GM19025 (cell line): ENCODE measurements around the gene ZNF319.
A peak's percentile ranks its signal among the peaks of the same experiment; 100 is the strongest.
"Not testable (repeated sequence)": the region's sequence is repeated elsewhere in the genome, so short reads cannot be mapped to it uniquely, and the experiment has no call there.

Experiments used
- ATAC-seq: cut with Tn5 transposase; IDR thresholded peaks from one replicate; pipeline ENCODE4 v1.9.1; 2021; ENCODE audit warnings: mild to moderate bottlenecking, low read depth, moderate library complexity; ENCODE audit not compliant: unreplicated experiment

The ZNF319 gene

DNA sequence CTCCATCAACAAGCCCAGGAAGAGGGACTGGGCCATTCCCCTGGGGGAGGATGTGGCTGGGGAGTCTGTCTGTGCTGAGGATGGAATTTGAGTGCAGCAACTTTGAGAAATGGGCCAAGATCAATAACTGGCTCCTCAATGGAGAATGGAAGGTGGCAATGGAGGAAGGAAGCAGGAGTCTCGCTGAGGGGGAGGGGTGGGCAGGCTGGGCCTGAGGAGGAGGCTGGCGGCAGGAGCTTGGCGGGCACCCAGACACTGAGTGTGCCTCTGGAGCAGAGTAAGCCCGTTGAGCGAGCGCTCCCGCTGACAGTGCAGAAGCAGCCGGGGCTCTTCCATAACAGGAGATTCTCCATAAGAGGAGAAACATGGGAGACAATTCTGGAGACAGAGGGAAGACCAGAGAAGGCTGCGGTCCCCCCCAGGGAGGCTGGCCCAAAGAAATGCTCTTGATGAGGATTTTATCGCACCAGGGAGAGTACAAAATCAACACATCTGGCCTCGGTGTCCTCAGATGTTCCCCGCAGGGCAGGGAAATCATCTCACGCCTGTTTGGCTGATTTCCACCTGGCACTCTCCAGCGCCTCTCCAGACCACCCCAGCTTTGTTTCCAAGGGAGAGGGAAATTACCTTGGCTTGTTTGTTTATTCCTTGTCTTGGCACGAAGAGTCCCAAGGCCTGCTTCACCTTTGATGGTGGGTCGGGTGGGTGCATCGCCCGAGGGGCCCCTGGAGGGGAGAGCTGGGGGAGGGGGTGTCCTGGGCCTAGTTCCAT, 22.3 kb upstream of the ZNF319 start:
- ATAC-seq = no peak

DNA sequence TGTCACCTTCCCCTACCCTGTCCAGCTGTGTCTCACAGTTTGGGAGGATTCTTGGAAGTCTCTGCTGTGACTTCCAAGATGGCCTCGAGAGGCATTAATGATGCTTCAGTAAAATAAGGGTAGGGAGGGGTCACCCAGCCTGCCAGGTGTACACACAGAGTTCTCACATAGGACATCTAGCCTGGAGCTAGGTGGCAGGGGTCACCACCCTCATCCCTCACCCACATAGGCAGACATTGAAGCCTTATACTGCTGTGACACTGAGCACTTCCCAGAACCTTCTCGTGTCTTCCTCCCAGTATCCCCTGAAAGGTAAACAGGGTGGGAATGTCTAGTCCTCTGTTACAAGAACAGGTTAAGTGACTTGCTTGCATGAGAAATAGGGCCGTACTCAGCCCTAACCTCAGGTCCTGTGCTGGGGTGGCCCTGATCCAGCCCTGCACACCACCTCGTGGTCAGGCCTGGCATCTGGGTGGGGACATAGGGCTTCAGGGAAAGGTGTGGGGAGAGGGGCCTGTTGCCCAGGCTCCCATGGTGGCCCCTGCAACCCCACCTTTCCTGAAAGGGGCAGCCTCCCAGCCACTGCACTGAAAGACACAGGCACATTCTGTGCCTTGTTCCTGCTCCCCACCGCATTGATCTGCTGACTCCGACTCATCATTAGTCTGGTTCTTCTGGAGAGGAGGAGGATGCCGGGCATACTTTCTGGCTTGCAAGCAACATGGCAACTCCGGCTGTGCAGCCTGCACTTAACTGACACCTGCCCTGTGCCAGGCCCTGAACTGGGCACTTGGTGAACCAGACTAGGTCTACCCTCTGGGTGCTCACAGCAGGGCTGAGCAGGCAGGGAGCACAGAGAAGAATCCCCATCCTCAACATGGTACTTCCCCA, 21.4 kb upstream of the ZNF319 start:
- ATAC-seq = no peak

DNA sequence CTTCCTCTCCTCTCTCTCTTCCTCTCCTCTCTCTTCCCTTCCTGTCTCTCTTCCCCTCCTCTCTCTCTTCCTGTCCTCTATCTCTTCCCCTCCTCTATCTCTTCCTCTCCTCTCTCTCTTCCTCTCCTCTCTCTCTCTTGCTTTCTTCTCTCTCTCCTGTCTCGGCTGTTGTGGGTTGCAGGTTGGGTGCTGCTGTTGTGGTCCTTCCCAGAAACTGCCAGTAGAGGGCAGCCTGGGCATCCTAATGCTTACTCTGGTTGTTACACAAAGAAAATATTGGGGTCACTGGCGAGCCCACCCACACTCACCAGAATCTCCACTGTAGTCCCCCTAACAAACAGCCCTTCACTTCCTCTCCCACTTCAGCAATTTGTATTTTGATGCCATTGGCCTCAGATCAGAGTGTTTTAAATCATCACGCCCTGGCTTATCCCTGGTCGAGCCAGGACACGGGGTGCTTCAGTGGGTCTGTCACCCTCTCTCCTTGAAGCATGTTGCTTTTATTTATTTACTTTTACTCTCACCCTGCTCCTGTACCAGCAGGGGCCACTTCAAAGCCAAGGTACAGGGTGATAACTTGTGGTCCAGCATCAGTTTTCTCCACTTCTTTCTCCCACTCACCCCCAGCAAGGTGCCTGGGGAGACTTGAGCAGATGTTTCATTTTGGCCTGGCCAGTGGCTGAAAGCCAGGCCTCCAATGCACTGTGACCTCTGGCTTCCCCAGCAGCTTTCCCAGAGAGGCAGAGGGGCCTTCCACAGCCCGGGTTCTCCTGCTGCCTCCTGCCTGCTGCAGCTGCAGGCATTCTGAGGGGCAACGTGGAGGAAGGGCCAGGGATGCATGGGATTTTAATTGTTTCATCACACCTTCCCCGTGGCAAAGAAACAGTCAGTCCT, 20.4 kb upstream of the ZNF319 start:
- ATAC-seq = no peak

DNA sequence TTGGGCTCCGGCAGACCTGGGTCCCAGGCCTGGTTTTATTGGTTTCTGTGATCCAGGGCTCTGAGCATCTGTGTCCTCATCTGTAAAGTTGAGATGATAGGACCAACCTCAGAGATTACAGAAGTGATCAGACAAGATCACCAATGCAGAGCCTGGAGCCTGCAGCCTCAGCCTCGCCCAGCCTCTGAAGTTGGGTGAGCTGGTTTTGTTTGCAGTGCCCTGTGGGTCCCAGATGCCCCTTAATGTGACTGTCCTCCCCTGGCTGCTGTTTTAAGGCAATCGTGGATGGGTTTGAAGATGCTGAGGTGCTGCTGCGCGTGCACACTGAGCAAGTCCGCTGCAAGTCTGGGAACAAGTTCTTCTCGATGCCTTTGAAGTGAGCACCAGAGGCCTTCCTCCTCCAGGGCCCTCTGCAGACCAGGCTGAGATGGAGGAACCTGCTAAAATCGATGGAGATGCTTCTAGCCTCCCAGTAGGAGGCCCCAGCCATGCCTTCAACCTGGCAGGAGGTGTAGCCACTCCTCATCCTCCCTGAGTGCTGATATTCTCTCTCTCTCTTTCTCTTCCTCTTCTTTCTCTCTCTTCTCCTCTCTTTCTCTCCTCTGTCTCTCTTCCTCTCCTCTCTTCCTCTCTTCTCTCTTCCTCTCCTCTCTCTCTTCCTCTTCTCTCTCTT, 19.5 kb upstream of the ZNF319 start:
- ATAC-seq = no peak

DNA sequence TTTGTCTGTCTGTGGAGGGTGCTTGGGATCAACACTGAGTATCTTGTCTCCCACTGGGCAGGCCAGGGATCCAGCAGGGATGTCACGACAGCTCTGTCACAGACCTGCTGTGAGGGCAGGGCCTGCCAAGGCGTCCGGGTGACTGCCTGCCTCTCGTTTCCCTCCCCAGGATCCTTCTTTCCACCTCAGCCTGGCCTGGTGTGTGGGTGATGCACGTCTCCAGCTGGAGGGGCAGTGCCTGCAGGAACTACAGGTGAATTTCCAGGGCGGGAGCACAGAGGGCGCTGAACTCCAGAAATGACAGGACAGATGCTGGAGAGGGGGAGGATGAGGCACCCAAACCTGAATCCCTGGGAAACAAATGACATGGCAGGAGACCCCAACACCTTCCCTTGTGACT, 18.3 kb upstream of the ZNF319 start:
- no peak for ATAC-seq

DNA sequence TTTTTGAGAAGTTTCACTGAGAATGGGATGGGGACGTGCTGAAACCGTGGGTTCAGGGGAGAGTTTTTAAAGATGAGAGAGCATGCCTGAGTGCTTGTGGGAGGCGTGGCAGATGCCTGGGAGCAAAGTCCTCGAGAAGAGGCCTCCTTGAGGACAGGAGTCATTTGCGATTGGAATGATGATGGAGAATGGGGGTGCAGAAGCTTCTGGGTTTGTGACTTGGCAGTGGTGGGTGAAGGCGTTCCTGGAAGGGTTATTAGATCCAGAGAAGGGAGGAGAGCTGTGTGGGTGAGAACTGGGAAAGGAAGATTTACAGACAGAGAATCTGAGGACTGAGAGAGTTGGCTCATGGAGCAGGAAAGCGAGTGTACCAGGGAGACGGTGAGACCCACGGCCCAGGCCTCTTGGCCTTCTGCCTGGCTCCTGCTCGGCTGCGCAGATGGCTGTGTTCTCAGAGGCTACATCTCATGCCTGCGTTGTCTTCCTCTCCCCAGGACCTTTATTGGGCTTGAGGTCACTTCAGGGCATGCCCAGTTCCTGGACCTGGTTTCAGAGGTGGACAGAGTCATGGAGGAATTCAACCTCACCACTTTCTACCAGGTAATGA, 16.5 kb upstream of the ZNF319 start:
- no peak for ATAC-seq

DNA sequence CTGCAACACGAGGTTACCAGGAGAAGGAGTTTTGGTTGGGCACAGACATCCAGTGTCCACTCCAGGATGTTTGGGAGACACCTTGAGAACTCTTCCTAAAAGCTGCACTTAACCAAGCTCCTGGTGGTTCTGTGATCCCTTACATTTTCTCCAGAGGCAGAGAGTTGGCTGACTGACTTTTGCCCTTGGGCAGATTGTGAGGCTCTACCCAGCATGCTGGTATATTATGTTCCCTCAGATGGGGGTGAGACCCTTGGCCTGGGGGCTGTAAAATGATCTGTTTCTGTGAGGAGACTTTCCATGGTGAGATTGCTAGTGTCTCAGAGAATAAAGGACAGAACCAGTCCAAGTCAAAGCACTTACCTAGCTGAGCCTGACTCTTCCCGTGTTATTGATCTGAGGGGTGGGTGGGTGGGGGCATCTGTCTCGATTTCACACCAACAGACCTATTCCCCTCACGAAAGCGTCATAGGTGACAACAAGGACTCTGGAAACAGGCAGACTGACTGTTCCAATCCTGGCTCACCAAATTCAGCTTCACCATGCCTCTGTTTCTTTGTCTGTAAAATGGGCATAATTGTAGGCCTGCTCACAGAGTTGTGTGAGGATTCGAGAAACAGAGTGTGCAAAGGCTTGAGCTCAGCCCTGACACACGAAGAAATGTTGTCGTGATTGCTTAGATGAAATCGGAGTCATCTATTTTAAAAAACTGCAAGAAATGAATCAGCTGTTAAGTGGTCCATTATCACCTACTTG, 12.9 kb upstream of the ZNF319 start:
- no peak for ATAC-seq

DNA sequence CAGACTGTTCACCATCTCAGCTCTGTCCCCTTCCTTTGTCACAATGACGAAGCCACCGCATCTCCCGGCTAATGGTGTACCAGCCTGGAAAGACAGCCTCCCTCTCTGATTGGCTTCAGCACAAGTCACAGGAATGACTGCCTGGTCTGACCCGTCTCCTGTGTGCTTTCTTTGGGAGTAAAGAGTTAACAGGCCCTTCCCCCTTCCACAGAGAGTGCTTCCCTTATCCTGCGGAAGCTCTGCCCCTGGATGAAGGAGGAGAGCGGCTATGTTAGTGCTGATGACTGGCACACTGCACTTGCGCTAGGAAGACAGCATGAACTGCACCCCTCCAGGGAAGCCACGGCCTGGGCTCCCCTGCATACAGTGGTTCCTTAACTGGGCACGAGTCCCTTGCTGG, 12.0 kb upstream of the ZNF319 start:
- ATAC-seq = no peak

DNA sequence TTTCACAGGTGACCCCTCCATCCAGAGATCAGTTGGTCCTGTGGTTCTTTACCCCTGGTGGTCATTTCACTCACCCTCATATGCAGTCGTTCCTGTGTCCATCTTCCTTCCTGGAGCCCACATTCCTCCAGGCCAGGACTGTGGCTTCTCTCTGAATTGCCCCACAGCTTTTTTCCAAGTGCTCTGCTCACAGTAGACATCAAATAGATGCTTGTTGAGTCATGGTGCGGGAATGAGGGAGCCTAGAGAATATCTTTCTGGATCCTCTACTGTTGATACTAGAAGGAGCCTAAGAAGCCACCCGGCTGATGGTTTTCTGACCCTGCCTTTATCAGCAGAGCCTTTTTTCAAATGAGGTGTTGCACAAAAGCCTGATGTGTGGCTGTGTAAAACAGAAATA, 11.2 kb upstream of the ZNF319 start:
- no peak for ATAC-seq

DNA sequence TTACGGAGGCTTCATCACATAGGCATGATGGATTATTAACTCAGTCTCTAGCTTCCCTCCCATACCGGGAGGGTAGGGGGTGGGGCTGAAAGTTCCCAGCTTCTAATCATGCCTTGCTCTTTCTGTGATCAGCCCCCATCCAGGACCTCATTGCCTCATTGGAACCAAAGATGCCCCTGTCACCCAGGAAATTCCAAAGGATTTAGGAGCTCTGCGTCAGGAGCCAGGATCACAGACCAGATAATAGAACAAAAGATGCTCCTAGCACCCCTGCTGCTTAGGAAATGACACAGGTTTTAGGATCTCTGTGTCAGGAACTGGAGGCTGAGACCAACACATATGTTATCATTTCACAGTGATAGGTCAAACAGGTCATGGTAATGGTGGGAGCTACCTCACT, 10.4 kb upstream of the ZNF319 start:
- no peak for ATAC-seq

DNA sequence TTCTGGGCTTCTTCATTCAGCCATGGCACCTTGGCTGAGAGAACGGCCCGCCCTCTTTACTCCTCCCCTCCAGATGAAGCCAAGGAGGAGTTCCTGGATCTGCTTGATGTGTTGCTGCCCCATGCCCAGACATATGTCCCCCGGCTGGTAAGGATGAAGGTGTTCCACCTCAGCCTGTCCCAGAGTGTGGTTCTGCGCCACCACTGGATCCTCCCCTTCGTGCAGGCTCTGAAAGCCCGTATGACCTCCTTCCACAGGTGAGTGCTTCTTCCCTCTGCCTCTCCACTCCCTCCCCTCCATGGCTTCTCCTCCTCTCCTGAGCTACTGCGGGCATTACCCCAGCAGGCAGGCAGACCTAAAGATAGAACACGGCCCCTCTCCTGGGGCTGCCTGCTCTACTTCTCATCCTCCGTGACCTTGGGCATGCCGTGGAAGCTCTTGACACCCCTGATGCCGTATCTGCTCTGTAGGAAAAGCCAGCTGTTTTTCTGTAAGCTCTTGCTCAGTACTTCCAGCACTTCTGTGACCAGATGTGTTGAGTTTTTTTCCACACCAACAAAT, 9.5 kb upstream of the ZNF319 start:
- ATAC-seq = no peak

DNA sequence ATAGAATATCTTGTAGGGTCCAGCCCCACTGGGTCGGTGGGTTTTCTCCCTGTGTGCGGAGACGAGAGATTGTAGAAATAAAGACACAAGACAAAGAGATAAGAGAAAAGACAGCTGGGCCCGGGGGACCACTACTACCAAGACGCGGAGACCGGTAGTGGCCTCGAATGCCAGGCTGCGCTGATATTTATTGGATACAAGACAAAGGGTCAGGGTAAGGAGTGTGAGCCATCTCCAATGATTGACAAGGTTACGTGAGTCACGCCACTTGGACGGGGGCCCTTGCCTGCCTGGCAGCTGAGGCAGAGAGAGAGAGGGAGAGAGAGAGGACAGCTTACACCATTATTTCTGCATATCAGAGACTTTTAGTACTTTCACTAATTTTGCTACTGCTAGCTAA, 4.3 kb upstream of the ZNF319 start:
- not testable (repeated sequence) for ATAC-seq

DNA sequence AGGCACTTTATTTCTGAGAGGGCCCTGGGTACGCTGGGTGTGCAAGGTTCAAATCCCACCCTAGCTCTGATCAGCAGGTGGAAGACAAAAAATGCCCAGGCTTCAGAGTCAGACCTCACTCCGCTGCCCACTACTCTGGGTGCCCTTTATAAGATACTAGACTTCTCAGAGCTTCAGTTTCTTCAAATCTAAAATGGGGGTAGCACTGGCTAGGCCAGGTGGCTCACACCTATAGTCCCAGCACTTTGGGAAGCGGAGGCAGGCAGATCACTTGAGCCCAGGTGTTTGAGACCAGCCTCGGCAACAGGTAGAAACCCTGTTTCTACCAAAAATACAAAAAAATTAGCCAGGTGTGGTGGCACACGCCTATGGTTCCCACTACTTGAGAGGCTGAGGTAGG, 2.5 kb upstream of the ZNF319 start:
- no peak for ATAC-seq

DNA sequence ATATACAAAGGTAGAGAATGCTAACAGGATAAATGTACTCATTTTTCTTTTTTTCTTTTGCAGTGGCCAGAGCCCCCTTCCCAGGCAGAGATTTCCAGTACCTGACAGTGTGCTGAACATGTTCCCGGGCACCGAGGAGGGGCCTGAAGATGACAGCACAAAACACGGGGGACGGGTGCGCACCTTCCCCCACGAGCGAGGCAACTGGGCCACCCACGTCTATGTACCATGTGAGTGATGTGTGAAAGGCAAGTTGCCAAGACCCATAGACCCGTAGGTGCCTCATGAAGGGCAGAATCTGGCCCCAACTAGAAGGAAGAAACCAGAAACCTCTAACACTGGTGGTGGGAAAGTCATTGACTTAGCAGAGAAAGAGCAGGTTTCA, 1.9 kb upstream of the ZNF319 start:
- no peak for ATAC-seq

DNA sequence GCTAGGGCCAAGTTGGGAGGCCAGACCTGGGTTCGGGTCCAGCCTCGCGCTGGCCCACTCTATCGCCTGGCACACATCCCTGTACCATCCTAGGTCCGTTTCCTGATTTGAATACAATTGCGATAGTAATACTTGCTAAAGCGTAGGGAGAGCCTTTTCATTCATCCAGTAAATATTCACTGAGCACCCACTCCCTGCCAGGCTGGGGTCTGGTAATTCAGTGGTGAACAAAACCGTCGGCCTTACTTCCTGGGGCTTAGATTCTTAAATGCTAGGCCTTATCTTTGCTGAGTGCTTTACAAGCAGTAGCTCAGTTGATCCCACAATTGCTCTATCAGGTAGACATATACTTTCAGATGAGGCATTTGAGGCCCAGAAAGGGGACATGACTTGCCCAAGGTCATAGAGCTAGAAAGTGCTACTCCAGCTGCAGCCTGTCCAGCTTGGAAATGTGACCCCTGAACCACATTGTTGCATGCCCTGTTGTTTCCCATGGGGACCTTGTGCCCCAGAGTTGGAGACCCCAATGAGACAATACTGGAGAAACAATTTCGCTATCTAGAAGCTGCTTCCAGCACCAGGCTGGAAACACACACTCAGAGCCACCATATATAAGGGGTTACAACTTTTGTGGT, 1.4 kb upstream of the ZNF319 start:
- ATAC-seq = no peak

DNA sequence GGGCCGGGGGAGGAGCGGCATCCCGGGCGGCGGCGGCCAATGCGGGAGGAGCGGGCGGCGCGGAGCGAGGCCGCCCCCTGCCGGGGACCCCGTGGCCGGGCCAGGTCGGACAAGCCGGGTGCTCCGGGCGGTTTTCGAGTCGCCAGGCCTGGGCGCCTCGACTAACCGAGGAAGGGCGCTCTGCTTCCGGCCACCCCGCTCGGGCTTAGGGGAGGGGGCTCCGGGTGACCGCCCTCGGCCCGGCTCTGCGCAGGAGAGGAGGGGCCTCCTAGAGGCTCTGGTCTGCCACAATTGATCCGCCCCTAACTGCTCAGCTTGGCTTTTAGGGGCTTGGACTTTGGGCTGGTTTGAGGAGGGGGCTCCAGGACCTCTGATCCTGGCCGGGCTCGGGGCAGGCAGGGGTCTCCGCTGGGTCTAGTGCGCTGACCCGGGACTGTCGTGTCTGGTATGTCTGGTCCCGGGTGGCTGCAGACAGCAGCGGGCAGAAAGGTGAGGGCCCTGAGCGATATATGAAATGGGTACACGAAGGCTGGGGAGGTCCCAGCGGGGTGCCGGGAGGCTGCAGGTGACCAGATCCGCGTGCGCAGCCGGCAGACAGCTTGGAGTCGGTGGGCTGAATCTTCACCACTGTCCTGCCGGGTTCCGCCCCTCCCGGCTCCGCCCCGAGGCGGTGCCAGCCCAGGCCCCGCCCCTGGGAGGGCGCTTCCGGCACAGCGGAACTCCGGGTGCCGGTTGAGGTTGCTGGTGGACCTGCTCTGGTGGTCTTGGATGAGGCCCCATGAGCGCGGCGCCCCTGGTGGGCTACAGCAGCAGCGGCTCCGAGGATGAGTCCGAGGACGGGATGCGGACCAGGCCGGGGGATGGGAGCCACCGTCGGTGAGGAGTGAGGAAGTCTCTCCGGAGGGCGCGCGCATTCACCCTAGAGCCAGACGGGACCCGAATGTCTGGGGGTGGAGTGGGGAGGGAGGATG, 519 bp upstream of the ZNF319 start, which contains the start of gene USB1:
Gene USB1 (plus strand): TSS at position 702 of the 971 bp plus-strand sequence. CDS start 77 bp downstream, at position 779.
- peak; percentile 74 for ATAC-seq

DNA sequence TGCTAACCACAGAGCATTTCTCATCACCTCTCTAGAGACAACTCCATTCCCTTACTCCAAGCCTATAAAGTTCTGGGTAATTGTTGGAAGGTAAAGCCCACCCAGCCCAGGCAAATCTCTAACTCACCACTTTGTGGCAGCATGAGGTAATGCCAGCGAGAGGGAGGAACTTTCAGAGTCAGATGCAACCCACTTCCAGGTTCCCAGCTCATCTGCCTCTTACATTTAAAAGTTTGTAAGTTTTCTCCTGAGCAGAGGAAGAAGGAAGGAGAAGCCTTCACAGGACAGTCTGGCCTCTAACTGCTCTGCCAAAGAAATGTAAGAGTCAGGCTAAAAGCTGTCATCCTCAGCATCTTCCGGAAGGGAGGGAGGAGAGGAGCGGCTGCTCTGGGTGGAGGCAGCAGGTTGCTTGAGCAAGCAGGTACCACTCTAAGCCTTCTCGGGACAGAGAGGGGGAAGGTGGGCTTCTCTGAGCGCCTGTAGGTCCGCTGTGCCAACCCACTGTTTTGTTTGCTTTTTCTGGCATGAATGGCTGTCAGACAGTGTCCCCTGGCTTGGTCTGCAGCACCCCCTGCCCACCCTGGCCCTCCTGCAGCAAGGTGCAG, 1.0 kb downstream of the ZNF319 start:
- ATAC-seq = no peak
